DMS79 treated with DMSO at 0.1 percent for 48 hours (cell line): Measurements from ENCODE around the gene MAP3K6.

Experiments
- DNase-seq: peaks from one replicate; lab custom pipeline; 2025; lab: John Stamatoyannopoulos, UW

Gene MAP3K6

GRCh38 chr1:27335506-27336422, 31.0 kb downstream of the MAP3K6 start:
- DNase-seq = no peak

DNA sequence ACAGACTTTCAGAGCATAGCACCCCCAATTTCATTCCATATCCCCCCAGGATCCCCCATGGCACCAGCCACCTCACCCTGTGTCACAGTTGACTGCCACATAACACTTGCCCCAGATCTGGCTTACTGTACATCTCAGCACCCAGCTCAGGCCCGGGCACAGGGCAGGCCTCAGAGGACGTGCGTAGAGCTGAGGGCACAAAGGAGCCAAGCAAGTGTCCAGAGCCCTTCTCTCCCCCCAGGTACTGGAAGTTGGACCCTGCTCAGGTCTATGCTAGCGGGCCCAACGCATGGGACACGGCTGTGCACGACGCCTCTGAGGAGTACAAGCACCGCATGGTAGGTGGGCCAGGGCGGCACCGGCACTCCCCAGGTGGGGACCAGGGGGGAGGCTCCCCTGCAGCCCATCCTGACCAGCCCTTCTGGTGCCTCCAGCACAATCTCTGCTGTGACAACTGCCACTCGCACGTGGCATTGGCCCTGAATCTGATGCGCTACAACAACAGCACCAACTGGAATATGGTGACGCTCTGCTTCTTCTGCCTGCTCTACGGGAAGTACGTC, 33.0 kb downstream of the MAP3K6 start:
- no peak for DNase-seq

- peak; percentile 30 for DNase-seq
Measured at GRCh38 chr1:27332536-27333281, 34.1 kb downstream of the MAP3K6 start.

DNA sequence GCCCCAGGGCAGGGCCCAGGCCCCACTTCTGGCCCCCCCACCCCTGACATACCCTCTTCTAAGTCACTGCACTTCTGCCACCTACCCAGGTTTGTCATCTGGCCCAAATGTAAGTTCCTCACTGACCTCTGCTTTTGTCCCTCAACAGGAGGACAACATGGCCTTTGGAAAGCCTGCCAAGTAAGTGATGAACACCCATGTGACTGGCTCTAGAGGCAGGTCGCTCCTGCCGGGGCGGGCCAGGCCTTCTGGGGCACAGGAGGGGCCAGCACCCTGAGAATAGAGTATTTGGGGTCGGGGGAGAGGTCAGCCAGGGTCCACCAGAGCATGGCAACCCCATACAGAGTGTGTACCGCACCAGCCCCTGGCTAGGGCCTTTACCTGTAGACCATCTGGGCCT, 34.8 kb downstream of the MAP3K6 start:
- no peak for DNase-seq

DNA sequence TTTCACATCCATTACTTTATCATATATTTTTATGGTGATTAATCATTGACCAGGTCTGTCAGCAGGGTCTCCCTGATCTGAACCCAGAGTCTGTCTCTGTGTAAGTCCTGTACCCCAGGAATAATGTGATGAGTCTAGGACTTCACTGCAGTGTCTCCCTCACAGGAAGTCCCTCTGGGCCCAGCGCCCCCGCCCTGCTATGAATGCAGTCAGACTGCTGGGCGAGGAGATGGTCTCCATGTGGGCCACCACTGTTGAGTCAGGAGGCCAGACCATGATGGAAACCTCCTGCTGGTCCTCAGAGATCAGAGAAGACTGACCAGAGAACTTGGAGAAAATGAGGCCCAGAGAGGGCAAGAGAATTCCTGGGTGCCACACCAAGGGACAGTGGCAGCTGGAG, 35.3 kb downstream of the MAP3K6 start:
- DNase-seq = no peak

GRCh38 chr1:27330786-27331185, 36.0 kb downstream of the MAP3K6 start:
- DNase-seq = no peak

GRCh38 chr1:27327964-27328363, 38.8 kb downstream of the MAP3K6 start:
- no peak for DNase-seq

GRCh38 chr1:27325286-27325685, 41.5 kb downstream of the MAP3K6 start:
- DNase-seq = no peak

DNA sequence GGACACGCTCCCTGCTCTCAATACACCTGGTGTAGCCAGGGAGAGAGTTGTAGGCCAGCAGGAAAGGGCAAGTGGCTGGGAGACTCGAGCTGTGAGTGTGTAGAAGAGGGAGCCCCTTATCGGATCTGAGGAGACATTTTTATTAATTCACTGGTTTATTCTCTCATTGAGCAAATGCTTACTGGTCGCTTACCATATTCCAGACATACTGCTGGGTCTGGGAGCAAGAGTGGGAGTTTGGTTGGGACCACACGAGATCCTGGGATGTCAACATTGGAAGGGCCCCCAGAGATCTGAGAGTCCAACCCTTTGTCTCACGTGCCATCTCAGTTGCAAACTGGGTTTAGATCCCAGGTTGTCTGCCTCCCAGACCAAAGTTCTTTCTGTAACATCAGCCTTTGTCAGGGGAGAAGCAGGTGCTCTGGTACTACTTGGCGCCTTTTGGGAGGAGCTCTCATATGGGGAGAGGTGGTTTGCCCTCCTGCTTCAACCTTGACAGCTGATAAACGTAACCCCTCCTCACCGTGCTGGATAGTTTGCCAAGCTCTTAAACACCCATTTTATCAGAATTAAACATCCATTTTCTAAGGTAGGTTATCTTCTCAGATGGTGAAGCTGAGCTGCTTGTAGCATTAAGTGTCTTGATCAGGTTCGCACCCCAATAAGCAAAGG, 44.1 kb downstream of the MAP3K6 start:
- DNase-seq = no peak

- peak; percentile 97 for DNase-seq
Measured at GRCh38 chr1:27321813-27322568, 44.8 kb downstream of the MAP3K6 start, which contains the start of gene TMEM222. TMEM222 (plus strand) TSS chr1:27322163; CDS start chr1:27322198, 35 bp downstream.

DNA sequence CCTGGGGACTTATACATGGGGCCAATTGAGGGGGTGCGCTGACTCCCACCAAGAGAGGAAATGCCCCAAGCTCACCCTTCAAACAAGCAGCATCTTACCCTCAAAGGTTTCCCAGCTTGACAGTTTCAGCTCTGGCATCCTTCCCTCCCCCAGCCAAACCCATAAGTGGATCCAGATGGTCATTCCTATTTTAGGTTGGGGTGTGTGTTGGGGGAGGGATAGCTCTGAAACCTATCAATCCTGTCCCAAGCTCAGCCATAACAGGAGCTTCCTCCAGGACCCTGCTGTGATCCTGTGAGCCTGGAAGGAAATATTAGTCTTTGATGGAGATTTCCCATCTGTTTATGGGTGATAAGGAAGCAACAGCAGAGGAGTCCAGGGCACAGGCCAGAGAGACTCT, 48.2 kb downstream of the MAP3K6 start:
- no peak for DNase-seq

DNA sequence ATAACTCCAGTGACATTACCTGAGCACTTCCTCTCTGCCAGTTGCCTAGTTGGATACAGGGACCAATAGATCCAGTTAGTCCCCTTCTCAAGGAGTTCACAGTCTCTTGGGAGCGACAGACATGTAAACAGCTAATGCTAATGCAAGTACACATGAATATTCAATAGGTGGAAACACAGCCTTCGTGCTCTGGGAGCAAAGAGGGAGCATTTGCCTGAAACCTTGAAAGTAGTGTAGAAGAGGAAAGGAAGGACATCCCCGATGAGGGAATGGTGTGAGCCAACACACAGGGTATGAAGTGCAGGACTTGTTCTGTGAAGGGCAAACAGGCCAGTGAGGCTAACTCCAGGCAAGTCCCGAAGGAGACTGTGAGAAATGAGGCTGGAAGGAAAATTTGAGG, 48.6 kb downstream of the MAP3K6 start:
- DNase-seq = no peak

DNA sequence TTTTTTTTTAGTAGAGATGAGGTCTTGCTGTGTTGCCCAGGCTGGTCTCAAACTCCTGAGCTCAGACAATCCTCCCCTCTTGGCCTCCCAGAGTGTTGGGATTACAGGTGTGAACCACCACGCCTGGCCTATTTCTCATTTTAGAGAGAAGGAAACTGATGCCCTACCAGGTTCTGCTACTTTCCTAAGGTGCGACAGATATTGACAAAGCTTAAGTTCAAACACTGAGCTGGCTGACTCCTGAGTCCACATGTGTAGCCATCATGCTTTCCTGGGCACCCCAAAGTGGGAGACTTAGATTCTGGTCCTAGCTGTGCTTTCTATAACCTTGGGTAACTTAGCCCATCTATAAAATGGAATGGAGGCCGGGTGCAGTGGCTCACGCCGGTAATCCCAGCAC, 49.9 kb downstream of the MAP3K6 start:
- no peak for DNase-seq

- DNase-seq = no peak
Measured at GRCh38 chr1:27314737-27315136, 52.0 kb downstream of the MAP3K6 start.

DNA sequence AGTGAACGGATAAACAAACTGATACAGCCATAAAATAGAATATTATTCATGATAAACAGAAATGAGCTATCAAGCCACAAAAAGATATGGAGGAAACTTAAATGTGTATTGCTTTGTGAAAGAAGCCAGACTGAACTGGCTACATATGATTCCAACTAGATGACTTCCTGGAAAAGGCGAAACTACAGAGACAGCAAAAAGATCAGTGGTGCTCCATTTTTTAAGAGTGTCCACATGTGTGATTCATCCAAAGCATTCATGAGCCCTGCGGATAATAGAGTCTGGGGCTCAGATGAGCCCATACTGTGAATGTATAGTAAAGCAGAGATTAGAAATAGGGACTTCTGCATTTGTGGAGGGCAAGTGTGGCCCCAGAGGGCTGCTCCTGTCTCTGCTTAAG, 52.6 kb downstream of the MAP3K6 start:
- DNase-seq = no peak

- DNase-seq = peak; percentile 84
Measured at GRCh38 chr1:27307874-27308598, 58.7 kb downstream of the MAP3K6 start.

DNA sequence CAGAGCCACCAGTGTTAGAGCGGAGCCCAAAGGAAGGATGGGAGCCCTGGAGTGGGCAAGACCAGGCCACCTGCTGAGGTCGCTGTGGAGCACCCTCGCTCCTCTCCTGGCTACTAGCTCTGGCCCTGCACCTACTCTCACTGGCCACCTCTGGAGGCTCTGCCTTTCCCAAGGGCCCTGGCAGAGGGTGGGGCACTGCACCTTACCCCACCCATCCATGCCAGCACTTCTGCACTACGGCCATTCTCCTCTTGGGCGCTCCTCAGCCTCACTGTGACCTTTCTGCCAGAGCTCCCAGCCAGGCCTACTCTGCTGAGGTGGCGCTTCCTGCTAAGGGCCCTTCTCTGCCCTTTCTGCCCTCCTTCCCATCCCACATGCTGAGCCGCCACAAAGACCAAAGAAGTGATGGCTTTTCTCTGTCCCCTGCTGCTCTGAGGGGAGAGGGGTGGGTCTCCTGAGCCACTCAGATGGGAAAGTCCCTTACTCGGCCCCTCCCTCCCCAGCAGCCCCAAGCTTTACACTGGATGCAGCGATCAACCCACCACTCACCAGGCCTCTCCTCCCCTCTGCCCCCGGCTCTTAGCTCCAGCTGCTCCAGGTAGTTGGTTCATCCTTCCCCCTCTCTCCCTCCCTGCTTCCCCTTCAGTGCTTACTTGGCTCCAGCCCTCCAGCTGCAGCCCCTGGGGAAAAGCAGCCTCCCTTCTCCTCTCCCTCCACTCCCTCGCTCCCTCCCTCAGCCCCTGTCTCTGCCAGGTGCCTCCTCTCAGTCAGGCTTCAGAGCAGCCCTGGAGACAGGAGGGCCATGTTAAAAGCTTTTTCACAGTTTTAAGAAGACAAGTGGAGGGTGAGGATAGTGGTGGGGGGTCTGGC, 59.6 kb downstream of the MAP3K6 start:
- peak; percentile 98 for DNase-seq

GRCh38 chr1:27306071-27306470, 60.7 kb downstream of the MAP3K6 start:
- no peak for DNase-seq
